ENCODE data around the gene DIS3L2.
"Not testable (repeated sequence)": the region's sequence is repeated elsewhere in the genome, so short reads cannot be mapped to it uniquely, and the experiment has no call there.

GRCh38 chr2:231947112-231947511, 14.4 kb upstream of the DIS3L2 start:
- TF ChIP-seq, protein P1, sequence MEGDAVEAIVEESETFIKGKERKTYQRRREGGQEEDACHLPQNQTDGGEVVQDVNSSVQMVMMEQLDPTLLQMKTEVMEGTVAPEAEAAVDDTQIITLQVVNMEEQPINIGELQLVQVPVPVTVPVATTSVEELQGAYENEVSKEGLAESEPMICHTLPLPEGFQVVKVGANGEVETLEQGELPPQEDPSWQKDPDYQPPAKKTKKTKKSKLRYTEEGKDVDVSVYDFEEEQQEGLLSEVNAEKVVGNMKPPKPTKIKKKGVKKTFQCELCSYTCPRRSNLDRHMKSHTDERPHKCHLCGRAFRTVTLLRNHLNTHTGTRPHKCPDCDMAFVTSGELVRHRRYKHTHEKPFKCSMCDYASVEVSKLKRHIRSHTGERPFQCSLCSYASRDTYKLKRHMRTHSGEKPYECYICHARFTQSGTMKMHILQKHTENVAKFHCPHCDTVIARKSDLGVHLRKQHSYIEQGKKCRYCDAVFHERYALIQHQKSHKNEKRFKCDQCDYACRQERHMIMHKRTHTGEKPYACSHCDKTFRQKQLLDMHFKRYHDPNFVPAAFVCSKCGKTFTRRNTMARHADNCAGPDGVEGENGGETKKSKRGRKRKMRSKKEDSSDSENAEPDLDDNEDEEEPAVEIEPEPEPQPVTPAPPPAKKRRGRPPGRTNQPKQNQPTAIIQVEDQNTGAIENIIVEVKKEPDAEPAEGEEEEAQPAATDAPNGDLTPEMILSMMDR (conservative IDR thresholded peaks at IDR 0.05), result not testable (repeated sequence)
- TF ChIP-seq EZH2 (IDR thresholded peaks at IDR 0.05; ENCODE audit: low read depth), result not testable (repeated sequence)
